Astrocyte (in vitro differentiated cells and primary cell): ENCODE results near the gene CNEP1R1. TPM values are rescaled to one million over a fixed set of nuclear protein-coding genes. Genes with fewer than 3 reads are reported as not detected.

Source experiments
- DNase-seq: peaks from one replicate; pipeline ENCODE4 v3.0.0-alpha.2; 2010; ENCODE audit warnings: low read depth
- FAIRE-seq: peaks from 2 replicates; lab custom pipeline; 2011; peaks lifted over from hg19 to GRCh38; lab: Jason Lieb, UNC
- H2AFZ ChIP-seq: 2 replicates; pipeline ENCODE4 v1.6.0; 2012; ENCODE audit warnings: low read depth, low read length, inconsistent platforms
- H3K27ac ChIP-seq: 2 replicates; pipeline ENCODE4 v1.5.1; 2011; ENCODE audit warnings: low read depth, low read length, inconsistent platforms
- H3K27me3 ChIP-seq: 2 replicates; pipeline ENCODE4 v1.6.0; 2011; ENCODE audit warnings: low read length, inconsistent platforms; ENCODE audit not compliant: insufficient read depth
- H3K36me3 ChIP-seq: 2 replicates; pipeline ENCODE4 v1.5.1; 2011; ENCODE audit warnings: low read length, inconsistent platforms; ENCODE audit not compliant: insufficient read depth
- H3K4me1 ChIP-seq: 2 replicates; pipeline ENCODE4 v1.5.1; 2011; ENCODE audit warnings: low read length, inconsistent platforms; ENCODE audit not compliant: insufficient read depth
- H3K4me2 ChIP-seq: 2 replicates; pipeline ENCODE4 v1.6.0; 2012; ENCODE audit warnings: low read length, inconsistent platforms
- H3K4me3 ChIP-seq: 2 replicates; pipeline ENCODE4 v1.5.1; 2011; ENCODE audit warnings: low read depth, mild to moderate bottlenecking, low read length, inconsistent platforms; ENCODE audit not compliant: insufficient read depth
- H3K79me2 ChIP-seq: 2 replicates; pipeline ENCODE4 v1.6.0; 2012; ENCODE audit warnings: mild to moderate bottlenecking, low read length, inconsistent platforms; ENCODE audit not compliant: insufficient read depth
- H3K9ac ChIP-seq: 2 replicates; pipeline ENCODE4 v1.6.0; 2012; ENCODE audit warnings: mild to moderate bottlenecking, low read length, inconsistent platforms
- H3K9me3 ChIP-seq: 2 replicates; pipeline ENCODE4 v1.5.1; 2012; ENCODE audit warnings: low read depth, mild to moderate bottlenecking, low read length, inconsistent platforms; ENCODE audit not compliant: insufficient read depth
- H4K20me1 ChIP-seq: 2 replicates; pipeline ENCODE4 v1.6.0; 2012; ENCODE audit warnings: low read length, inconsistent platforms; ENCODE audit not compliant: insufficient read depth
- H3K27ac Mint-ChIP-seq: one replicate; pipeline ENCODE4 v1.8.0; 2021; ENCODE audit warnings: mild to moderate bottlenecking, mixed read lengths; ENCODE audit not compliant: unreplicated experiment
- H3K27me3 Mint-ChIP-seq: one replicate; pipeline ENCODE4 v1.8.0; 2021; ENCODE audit warnings: low read depth, mixed read lengths; ENCODE audit not compliant: unreplicated experiment
- H3K36me3 Mint-ChIP-seq: one replicate; pipeline ENCODE4 v1.8.0; 2021; ENCODE audit warnings: low read depth, mixed read lengths; ENCODE audit not compliant: unreplicated experiment
- H3K4me1 Mint-ChIP-seq: one replicate; pipeline ENCODE4 v1.8.0; 2021; ENCODE audit warnings: low read depth, mixed read lengths; ENCODE audit not compliant: unreplicated experiment
- H3K4me3 Mint-ChIP-seq: one replicate; pipeline ENCODE4 v1.8.0; 2021; ENCODE audit warnings: mild to moderate bottlenecking, moderate library complexity, mixed read lengths; ENCODE audit not compliant: unreplicated experiment
- H3K9me3 Mint-ChIP-seq: one replicate; pipeline ENCODE4 v1.8.0; 2021; ENCODE audit warnings: mild to moderate bottlenecking, mixed read lengths; ENCODE audit not compliant: unreplicated experiment
- EZH2 ChIP-seq: IDR thresholded peaks from 2 replicates; pipeline ENCODE4 v1.6.1; 2012; ENCODE audit warnings: mild to moderate bottlenecking, low read length, inconsistent platforms; ENCODE audit not compliant: insufficient read depth
- total RNA-seq: library from RNA; stranded (reverse); gene quantifications from 2 replicates; pipeline ENCODE4 v1.2.1, GENCODE V29; 2021
- TF ChIP-seq, protein P1 (sequence below): IDR thresholded peaks from 2 replicates; pipeline ENCODE4 v1.5.1; 2011; ENCODE audit warnings: low read depth, mild to moderate bottlenecking, inconsistent platforms, low read length, moderate library complexity; ENCODE audit not compliant: insufficient read depth

CNEP1R1 gene
- total RNA-seq, 1 donor from 2014 or later: 31.1 TPM

- Histone ChIP-seq H3K9me3 (no peaks in the 10 kb centered on the region), H3K79me2 (no peaks in the 10 kb centered on the region), H3K27ac (no peak overlapping the region), H2AFZ (no peak overlapping the region), H3K9ac (no peak overlapping the region), H3K36me3 (no peaks in the 10 kb centered on the region), H3K4me2 (no peak overlapping the region), H3K27me3 (no peaks in the 10 kb centered on the region), H4K20me1 (no peaks in the 10 kb centered on the region), H3K4me1 (no peaks in the 10 kb centered on the region), H3K4me3 (no peak overlapping the region)
- H3K27me3 Mint-ChIP-seq: peaks cover 4% of the 10 kb centered on the region
- TF ChIP-seq EZH2: no peak
- TF ChIP-seq, protein P1, sequence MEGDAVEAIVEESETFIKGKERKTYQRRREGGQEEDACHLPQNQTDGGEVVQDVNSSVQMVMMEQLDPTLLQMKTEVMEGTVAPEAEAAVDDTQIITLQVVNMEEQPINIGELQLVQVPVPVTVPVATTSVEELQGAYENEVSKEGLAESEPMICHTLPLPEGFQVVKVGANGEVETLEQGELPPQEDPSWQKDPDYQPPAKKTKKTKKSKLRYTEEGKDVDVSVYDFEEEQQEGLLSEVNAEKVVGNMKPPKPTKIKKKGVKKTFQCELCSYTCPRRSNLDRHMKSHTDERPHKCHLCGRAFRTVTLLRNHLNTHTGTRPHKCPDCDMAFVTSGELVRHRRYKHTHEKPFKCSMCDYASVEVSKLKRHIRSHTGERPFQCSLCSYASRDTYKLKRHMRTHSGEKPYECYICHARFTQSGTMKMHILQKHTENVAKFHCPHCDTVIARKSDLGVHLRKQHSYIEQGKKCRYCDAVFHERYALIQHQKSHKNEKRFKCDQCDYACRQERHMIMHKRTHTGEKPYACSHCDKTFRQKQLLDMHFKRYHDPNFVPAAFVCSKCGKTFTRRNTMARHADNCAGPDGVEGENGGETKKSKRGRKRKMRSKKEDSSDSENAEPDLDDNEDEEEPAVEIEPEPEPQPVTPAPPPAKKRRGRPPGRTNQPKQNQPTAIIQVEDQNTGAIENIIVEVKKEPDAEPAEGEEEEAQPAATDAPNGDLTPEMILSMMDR: no peak
- no peaks in the 10 kb centered on the region for H3K36me3 Mint-ChIP-seq
- H3K4me1 Mint-ChIP-seq: no peaks in the 10 kb centered on the region
- H3K4me3 Mint-ChIP-seq: no peak overlapping the region
- no peak for FAIRE-seq
- no peak for DNase-seq
- H3K9me3 Mint-ChIP-seq: peaks cover 10% of the 10 kb centered on the region
- no peak overlapping the region for H3K27ac Mint-ChIP-seq
These were observed 23.9 kb upstream of the CNEP1R1 start for GRCh38 chr16:50001144-50001543.

GRCh38 chr16:50002190-50002589 lies 22.8 kb upstream of the CNEP1R1 start:
- H3K4me2 ChIP-seq: no peak overlapping the region
- Mint-ChIP-seq H3K9me3 (peaks cover 18% of the 10 kb centered on the region), H3K36me3 (no peaks in the 10 kb centered on the region), H3K27ac (no peak overlapping the region), H3K27me3 (peaks cover 2% of the 10 kb centered on the region), H3K4me3 (no peak overlapping the region), H3K4me1 (no peaks in the 10 kb centered on the region)
- no peaks in the 10 kb centered on the region for H3K79me2 ChIP-seq
- DNase-seq: no peak
- H3K4me3 ChIP-seq: no peak overlapping the region
- H3K9me3 ChIP-seq: no peaks in the 10 kb centered on the region
- H3K27me3 ChIP-seq: no peaks in the 10 kb centered on the region
- H3K9ac ChIP-seq: no peak overlapping the region
- no peaks in the 10 kb centered on the region for H3K4me1 ChIP-seq
- no peaks in the 10 kb centered on the region for H3K36me3 ChIP-seq
- no peak for TF ChIP-seq EZH2
- TF ChIP-seq, protein P1: no peak
- no peak overlapping the region for H2AFZ ChIP-seq
- no peaks in the 10 kb centered on the region for H4K20me1 ChIP-seq
- H3K27ac ChIP-seq: no peak overlapping the region
- FAIRE-seq: no peak

GRCh38 chr16:50004239-50004638 lies 20.8 kb upstream of the CNEP1R1 start:
- Mint-ChIP-seq H3K9me3 (peaks cover 22% of the 10 kb centered on the region), H3K4me3 (no peak overlapping the region), H3K36me3 (no peaks in the 10 kb centered on the region), H3K27me3 (peaks cover 2% of the 10 kb centered on the region), H3K27ac (no peak overlapping the region), H3K4me1 (no peaks in the 10 kb centered on the region)
- H3K4me3 ChIP-seq: no peak overlapping the region
- no peaks in the 10 kb centered on the region for H3K36me3 ChIP-seq
- TF ChIP-seq, protein P1: no peak
- TF ChIP-seq EZH2: no peak
- FAIRE-seq (no peak), DNase-seq (no peak)
- H3K79me2 ChIP-seq: no peaks in the 10 kb centered on the region
- no peak overlapping the region for H3K27ac ChIP-seq
- H3K9me3 ChIP-seq: no peaks in the 10 kb centered on the region
- no peaks in the 10 kb centered on the region for H3K27me3 ChIP-seq
- H3K9ac ChIP-seq: no peak overlapping the region
- H4K20me1 ChIP-seq: no peaks in the 10 kb centered on the region
- no peak overlapping the region for H3K4me2 ChIP-seq
- H3K4me1 ChIP-seq: no peaks in the 10 kb centered on the region
- no peak overlapping the region for H2AFZ ChIP-seq
